SHP77 treated with DMSO at 0.1 percent for 48 hours (cell line): ENCODE data around the gene PPP6R3.
"Not testable (repeated sequence)": the region's sequence is repeated elsewhere in the genome, so short reads cannot be mapped to it uniquely, and the experiment has no call there.

Source experiments
- DNase-seq: peaks from one replicate; lab custom pipeline; 2025; lab: John Stamatoyannopoulos, UW

The PPP6R3 gene

GRCh38 chr11:68525336-68525735, 64.8 kb downstream of the PPP6R3 start:
- DNase-seq, result no peak

DNA sequence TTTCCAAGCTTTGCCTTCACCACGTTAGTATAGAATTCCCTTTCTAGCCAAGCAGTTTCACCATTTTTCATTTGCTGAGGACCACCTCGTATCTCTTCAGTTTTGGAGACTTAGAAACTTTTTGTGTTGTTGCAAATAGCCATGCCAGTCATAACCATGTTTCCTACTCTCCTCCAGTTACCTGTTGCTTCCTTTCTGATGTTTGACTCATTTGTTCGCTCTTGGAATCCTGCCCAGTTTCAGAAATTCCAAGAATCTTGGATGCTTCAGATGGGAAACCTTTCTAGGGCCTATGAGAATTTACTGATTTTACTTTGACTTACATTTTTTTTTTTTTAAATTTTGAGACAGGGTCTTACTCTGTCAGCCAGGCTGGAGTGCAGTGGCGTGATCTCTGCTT, 65.4 kb downstream of the PPP6R3 start:
- no peak for DNase-seq

DNA sequence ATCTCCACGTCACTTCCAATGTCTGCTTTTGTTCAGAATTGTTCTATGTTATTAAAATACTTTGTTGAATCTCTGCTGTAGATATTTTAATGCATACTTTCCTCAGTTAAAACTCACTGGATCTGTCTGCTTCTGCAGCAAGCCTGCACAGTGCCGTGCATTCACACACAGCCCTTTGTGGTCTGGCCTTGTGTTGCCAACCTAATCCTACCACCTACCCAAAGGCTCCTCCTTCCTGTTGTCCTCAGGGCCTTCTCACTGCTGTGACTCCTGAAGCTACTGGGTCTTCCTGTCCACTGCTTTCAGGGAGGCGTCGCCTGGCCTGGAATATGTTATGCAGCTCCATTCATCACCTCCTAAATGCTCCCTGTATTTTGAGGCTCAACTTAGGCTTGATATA, 67.0 kb downstream of the PPP6R3 start:
- DNase-seq, result no peak

- DNase-seq, result no peak
Measured at GRCh38 chr11:68528630-68529029, 68.1 kb downstream of the PPP6R3 start.

- DNase-seq, result no peak
Measured at GRCh38 chr11:68531129-68531693, 70.7 kb downstream of the PPP6R3 start.

GRCh38 chr11:68532727-68533369, 72.3 kb downstream of the PPP6R3 start:
- no peak for DNase-seq

DNA sequence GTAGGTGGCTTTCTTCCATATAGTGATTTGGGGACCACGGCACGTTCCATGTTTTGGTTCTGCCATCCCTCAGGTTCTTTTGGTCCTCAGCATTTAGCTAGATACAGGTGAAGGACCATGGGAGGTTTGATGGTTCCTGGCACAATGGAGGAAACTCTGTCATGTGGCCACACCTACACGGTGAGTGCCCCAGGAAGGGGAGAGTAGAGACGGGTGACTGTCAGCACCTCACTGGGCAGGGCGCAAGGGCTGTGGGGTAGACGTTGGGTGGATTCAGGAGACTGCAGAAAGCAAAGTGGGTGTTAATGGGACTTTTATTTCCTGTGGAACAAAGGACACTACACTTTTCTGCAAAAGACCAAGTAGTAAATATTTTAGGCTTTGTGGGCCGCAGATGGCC, 73.4 kb downstream of the PPP6R3 start:
- no peak for DNase-seq

DNA sequence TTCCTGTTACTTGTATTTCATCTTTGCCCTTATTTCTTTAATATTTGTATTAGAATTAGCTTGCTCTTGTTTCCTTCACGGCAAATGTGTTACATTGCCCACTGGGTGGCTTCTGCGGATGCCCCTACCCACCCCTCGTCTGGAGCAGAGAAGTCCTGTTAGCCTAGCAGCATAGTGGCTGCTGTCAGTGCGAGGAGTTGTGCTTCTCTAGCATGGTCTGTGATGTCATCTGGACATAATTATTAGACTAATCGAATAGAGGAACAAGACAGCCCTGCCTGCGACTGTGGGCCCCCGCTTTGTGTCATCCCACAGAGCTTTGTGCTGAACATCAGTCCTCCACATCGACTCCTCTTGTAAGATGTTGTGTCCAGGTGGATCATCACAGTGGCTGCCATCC, 74.5 kb downstream of the PPP6R3 start:
- DNase-seq, result no peak

DNA sequence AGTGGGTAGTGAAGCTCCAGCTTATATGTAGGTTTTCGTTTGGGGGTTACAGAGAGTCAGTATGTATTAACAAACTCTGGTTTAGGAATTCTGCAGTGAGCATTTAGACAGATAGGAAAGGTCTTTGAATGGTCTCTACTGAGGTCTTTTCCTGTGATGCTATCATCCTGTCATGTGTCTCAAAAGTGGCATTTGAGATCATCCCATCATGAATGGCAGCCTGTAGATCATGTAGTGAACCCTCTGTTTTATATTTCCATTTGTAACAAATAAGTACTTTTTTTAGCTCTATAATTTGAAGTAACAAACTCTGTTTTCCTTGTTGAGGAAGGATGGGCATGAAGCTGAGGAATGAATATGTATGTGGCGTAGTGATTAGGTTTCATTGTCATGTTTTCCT, 76.2 kb downstream of the PPP6R3 start:
- no peak for DNase-seq

DNA sequence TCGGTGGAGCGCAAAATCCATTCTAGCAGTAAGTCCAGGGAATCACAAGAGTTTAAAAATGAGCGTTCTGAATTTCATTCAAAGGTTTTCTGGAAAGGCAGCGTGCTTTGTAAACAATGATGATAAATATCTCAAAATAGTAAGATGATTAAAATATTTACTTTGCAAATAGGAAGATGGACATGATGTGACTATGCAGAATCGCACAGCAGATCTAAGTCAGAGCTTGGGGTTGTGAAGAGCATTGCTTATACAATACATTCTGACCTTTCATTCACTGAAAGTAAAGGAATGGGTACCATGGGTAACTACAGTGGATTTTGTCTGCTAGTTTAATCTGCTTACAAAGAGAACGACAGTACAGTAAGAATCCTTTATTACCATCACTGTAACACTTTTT, 77.5 kb downstream of the PPP6R3 start:
- DNase-seq, result no peak

- DNase-seq, result no peak
Measured at GRCh38 chr11:68539395-68539794, 78.8 kb downstream of the PPP6R3 start.

DNA sequence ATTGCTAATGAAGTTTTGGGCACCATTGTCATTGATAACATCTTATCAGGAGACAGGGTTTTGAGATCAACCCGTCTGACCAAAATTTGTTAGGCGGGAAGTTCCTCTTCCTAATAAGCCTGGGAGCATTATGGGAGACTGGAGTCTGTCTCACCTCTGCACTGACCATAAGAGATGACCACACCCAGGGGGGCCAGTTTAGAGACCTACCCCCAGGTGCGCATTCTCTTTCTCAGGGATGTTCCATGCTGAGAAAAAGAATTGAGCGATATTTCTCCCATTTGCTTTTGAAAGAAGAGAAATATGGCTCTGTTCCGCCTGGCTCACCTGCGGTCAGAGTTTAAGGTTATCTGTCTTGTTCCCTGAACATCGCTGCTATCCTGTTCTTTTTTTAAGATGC, 80.0 kb downstream of the PPP6R3 start:
- DNase-seq, result not testable (repeated sequence)

GRCh38 chr11:68541116-68541515, 80.6 kb downstream of the PPP6R3 start:
- DNase-seq, result no peak

GRCh38 chr11:68541991-68542390, 81.4 kb downstream of the PPP6R3 start:
- no peak for DNase-seq

GRCh38 chr11:68542617-68543016, 82.1 kb downstream of the PPP6R3 start:
- DNase-seq, result no peak

- DNase-seq, result no peak
Measured at GRCh38 chr11:68543594-68543993, 83.0 kb downstream of the PPP6R3 start.

DNA sequence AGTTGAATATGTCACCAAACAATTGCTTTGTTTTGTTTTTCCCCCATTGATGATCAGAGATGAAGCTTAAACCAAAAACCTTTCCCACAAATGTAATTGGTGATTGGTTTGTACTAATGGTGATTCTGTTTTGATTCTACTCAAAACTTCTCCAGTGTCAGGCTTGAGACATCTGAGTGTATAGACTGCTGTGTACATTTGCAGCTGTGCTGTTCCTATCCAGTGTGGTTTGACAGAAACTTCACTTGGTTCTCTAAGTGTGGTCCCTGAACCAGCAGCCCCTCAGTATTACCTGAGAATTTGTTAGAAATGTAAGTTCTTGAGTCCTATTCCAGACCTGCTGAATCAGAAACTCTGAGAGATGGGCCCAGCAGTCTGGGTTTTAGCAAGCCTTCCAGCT, 84.8 kb downstream of the PPP6R3 start:
- DNase-seq, result no peak

DNA sequence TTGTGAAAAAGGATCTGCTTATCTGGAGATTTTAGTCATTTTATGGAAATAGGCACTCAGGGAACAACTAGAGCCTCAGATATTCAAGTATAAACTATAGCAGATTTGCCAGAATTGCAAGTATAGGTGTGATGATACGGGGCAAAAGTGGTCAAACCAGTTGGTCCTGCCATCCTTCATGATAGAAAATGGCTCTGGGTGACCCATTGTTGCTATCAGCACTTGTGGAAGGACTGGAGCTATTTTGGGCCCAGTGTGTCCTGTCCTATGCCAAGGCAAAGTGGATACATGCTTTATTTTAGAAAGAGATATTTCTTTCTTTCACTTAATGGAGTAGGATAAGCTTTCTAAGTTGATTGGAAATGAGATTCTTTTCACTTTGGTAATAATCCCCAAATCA, 85.2 kb downstream of the PPP6R3 start:
- no peak for DNase-seq

DNA sequence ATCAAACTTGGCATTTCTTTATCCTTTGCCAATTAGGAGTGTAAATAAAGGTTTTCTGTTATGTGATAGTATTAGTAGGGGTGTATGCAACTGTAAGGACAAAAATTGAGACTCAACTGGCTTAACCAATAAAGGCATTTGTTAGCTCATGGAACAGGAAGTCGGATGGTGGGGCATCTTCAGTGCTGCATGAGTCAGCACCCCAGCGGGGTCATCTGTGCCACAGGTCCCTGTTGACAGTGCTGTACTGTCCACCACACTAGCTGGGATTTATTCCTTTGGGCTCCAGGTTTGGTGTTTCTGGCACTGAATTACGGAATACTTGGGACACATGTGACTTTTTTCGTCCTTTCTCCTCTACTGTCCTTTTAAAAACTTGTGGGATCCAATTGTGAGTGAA, 86.0 kb downstream of the PPP6R3 start:
- DNase-seq, result no peak

GRCh38 chr11:68549789-68550484, 89.4 kb downstream of the PPP6R3 start:
- no peak for DNase-seq

DNA sequence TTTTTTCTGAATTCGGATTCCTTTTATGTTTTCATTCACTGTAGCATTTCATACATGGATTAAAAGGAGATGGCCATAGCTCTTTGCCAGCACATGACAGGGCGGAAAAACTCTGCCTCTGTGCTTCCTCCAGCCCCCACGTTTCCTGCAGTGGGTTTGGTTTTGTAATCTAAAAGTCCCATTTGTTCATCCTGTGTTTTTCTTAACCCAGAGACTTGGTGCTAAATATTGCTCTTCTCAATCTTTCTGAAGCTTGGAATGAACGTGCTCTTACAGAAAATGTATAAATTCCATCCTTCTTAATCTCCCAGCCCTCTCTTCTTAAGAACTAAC, 89.9 kb downstream of the PPP6R3 start:
- DNase-seq, result no peak

DNA sequence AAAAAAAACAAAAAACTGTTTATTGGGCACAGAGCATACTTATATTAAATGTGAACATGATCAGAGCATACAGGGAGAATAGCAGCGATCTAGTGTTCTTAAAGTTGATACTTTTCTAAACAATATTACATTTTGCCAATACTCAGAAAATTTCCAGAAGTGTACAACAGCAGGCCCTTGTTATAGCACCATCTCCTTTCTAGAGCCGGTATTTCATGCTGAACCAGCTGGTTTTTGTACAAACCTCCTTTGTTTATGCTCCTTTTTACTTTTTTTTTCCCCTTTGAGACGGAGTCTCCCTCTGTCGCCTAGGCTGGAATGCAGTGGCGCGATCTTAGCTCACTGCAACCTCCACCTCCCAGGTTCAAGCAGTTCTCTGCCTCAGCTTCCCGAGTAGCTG, 90.7 kb downstream of the PPP6R3 start:
- no peak for DNase-seq

GRCh38 chr11:68551777-68552176, 91.2 kb downstream of the PPP6R3 start:
- no peak for DNase-seq

DNA sequence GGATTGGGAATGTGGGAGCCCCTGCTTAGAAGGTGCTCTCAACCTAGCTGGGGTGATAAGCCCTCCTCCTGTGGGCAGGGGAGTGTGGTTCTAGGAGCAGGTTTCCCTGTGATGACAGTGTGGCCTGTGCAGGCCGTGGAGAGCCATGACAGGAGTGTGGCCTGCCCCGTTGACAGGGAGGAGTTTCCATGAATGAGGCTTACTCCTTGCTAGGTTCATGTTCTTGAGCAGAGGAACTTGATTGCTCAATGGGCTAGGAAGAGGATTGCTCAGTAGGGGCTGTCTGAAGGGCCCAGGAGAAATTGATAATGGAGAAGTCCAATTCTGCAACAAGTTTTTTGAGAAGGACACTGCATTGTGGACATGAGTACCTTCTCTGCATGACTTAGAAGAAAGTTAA, 92.0 kb downstream of the PPP6R3 start:
- no peak for DNase-seq
